SU-DHL-6 (cell line): ENCODE measurements around the gene PKD2.

Experiments used
- H2AFZ ChIP-seq: fragments of 200-600 bp; sonication (generic); 2 replicates; pipeline ENCODE4 v1.6.1; 2014; ENCODE audit warnings: low read depth, mild to moderate bottlenecking, moderate library complexity, mixed read lengths, antibody characterized with exemption, low read length; ENCODE audit not compliant: severe bottlenecking
- H3F3A ChIP-seq: fragments of 200-600 bp; shearing (Covaris generic); 2 replicates; pipeline ENCODE4 v1.6.0; 2016; ENCODE audit warnings: antibody characterized with exemption, mild to moderate bottlenecking; ENCODE audit not compliant: insufficient read depth
- H3K27ac ChIP-seq: fragments of 200-600 bp; sonication (generic); 2 replicates; pipeline ENCODE4 v1.5.1; 2016; ENCODE audit warnings: low read depth, mild to moderate bottlenecking, low read length, moderate library complexity, mixed read lengths
- H3K27me3 ChIP-seq: fragments of 200-600 bp; sonication (generic), shearing (Covaris generic); 2 replicates; pipeline ENCODE4 v1.6.0; 2014; ENCODE audit warnings: mild to moderate bottlenecking, low read length
- H3K36me3 ChIP-seq: fragments of 200-600 bp; sonication (generic); 2 replicates; pipeline ENCODE4 v1.6.1; 2014; ENCODE audit warnings: mild to moderate bottlenecking, low read length, mixed read lengths
- H3K4me2 ChIP-seq: fragments of 300-600, 200-600 bp; shearing (Covaris generic), sonication (generic); 2 replicates; pipeline ENCODE4 v1.6.0; 2014; ENCODE audit warnings: low read length, low read depth, mild to moderate bottlenecking; ENCODE audit not compliant: poor library complexity, severe bottlenecking
- H3K4me3 ChIP-seq: fragments of 200-600 bp; sonication (generic); 2 replicates; pipeline ENCODE4 v1.5.1; 2014; ENCODE audit warnings: antibody characterized with exemption, low read length, mild to moderate bottlenecking, mixed read lengths; ENCODE audit not compliant: insufficient read depth, poor library complexity, severe bottlenecking
- H3K79me2 ChIP-seq: fragments of 200-600 bp; sonication (generic); 2 replicates; pipeline ENCODE4 v1.6.1; 2014; ENCODE audit warnings: mild to moderate bottlenecking, low read length, moderate library complexity; ENCODE audit not compliant: insufficient read depth
- H3K9ac ChIP-seq: fragments of 200-600 bp; sonication (generic); 2 replicates; pipeline ENCODE4 v1.7.0; 2014; ENCODE audit warnings: mild to moderate bottlenecking, low read length
- H3K9me2 ChIP-seq: fragments of 200-600 bp; sonication (generic); replicated peaks from 2 replicates; pipeline ENCODE4 v1.6.1; 2014; ENCODE audit warnings: low read length; ENCODE audit not compliant: insufficient read depth
- H3K9me3 ChIP-seq: fragments of 200-600 bp; sonication (generic); 2 replicates; pipeline ENCODE4 v1.6.1; 2014; ENCODE audit warnings: low read length, mixed read lengths; ENCODE audit not compliant: insufficient read depth
- H4K20me1 ChIP-seq: fragments of 200-600 bp; sonication (generic); 2 replicates; pipeline ENCODE4 v1.6.1; 2014; ENCODE audit warnings: low read depth, mild to moderate bottlenecking, antibody characterized with exemption, low read length, moderate library complexity, mixed read lengths
- EZH2phosphoT487 ChIP-seq: fragments of 200-600 bp; sonication (generic), shearing (Covaris generic); conservative IDR thresholded peaks from 2 replicates; pipeline ENCODE4 v1.6.1; 2018; ENCODE audit warnings: mild to moderate bottlenecking, antibody characterized with exemption, low read length, moderate library complexity, mixed read lengths
- TF ChIP-seq, protein P1 (sequence below): fragments of 200-600 bp; sonication (generic); IDR thresholded peaks from one replicate; pipeline ENCODE4 v1.5.1; 2017; ENCODE audit warnings: antibody characterized with exemption, mild to moderate bottlenecking, low read length, moderate library complexity; ENCODE audit not compliant: insufficient read depth, poor library complexity, severe bottlenecking

PKD2 gene

DNA sequence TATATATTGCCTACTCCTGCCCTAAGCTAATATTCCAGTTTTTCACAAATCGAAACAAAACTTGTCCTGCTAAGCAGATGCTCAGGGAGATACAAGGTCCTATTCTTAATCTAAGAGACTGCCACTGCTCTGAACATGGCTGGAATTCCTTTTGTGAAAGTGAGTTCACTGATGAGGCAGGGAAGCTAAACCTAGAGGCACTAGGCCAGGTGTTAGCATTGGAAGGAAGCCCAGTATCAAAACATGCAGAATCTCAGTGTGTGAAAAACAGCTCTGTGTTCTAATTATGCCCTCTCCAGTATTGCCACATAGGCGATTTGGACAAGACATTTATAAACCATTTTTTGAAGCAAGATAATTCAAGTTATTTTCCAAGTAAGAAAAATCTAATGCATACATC, 103.4 kb downstream of the PKD2 start:
- Histone ChIP-seq H3K9ac (no peak overlapping the region), H3K27ac (no peak overlapping the region), H4K20me1 (no peaks in the 10 kb centered on the region), H3K36me3 (no peaks in the 10 kb centered on the region), H3K9me3 (no peaks in the 10 kb centered on the region), H2AFZ (no peak overlapping the region), H3K9me2 (no peaks in the 10 kb centered on the region), H3K79me2 (no peaks in the 10 kb centered on the region), H3F3A (no peaks in the 10 kb centered on the region), H3K4me3 (no peak overlapping the region), H3K4me2 (no peak overlapping the region), H3K27me3 (no peaks in the 10 kb centered on the region)
- TF ChIP-seq, protein P1, sequence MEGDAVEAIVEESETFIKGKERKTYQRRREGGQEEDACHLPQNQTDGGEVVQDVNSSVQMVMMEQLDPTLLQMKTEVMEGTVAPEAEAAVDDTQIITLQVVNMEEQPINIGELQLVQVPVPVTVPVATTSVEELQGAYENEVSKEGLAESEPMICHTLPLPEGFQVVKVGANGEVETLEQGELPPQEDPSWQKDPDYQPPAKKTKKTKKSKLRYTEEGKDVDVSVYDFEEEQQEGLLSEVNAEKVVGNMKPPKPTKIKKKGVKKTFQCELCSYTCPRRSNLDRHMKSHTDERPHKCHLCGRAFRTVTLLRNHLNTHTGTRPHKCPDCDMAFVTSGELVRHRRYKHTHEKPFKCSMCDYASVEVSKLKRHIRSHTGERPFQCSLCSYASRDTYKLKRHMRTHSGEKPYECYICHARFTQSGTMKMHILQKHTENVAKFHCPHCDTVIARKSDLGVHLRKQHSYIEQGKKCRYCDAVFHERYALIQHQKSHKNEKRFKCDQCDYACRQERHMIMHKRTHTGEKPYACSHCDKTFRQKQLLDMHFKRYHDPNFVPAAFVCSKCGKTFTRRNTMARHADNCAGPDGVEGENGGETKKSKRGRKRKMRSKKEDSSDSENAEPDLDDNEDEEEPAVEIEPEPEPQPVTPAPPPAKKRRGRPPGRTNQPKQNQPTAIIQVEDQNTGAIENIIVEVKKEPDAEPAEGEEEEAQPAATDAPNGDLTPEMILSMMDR = no peak
- TF ChIP-seq EZH2phosphoT487 = no peak

- H3K79me2 ChIP-seq = no peaks in the 10 kb centered on the region
- no peaks in the 10 kb centered on the region for H3K36me3 ChIP-seq
- no peak overlapping the region for H3K4me2 ChIP-seq
- H3K4me3 ChIP-seq = no peak overlapping the region
- no peak overlapping the region for H2AFZ ChIP-seq
- no peaks in the 10 kb centered on the region for H3K9me3 ChIP-seq
- H3F3A ChIP-seq = no peaks in the 10 kb centered on the region
- no peak overlapping the region for H3K9ac ChIP-seq
- H3K9me2 ChIP-seq = no peaks in the 10 kb centered on the region
- no peak overlapping the region for H3K27ac ChIP-seq
- H3K27me3 ChIP-seq = no peaks in the 10 kb centered on the region
- TF ChIP-seq EZH2phosphoT487 = no peak
- TF ChIP-seq, protein P1 = no peak
- no peaks in the 10 kb centered on the region for H4K20me1 ChIP-seq
These were observed 105.4 kb downstream of the PKD2 start for GRCh38 chr4:88112856-88113255.

GRCh38 chr4:88115587-88115986, 108.2 kb downstream of the PKD2 start:
- H3K9me3 ChIP-seq = no peaks in the 10 kb centered on the region
- no peaks in the 10 kb centered on the region for H3K79me2 ChIP-seq
- no peaks in the 10 kb centered on the region for H3K9me2 ChIP-seq
- H2AFZ ChIP-seq = no peak overlapping the region
- no peak overlapping the region for H3K27ac ChIP-seq
- no peak overlapping the region for H3K9ac ChIP-seq
- no peaks in the 10 kb centered on the region for H4K20me1 ChIP-seq
- H3K27me3 ChIP-seq = no peaks in the 10 kb centered on the region
- H3K4me2 ChIP-seq = no peak overlapping the region
- no peak overlapping the region for H3K4me3 ChIP-seq
- no peaks in the 10 kb centered on the region for H3K36me3 ChIP-seq
- no peaks in the 10 kb centered on the region for H3F3A ChIP-seq
- TF ChIP-seq EZH2phosphoT487 = no peak
- TF ChIP-seq, protein P1 = no peak
